Airway epithelial cell (primary cell): ENCODE results near the gene IRAK4. TPM values are rescaled to one million over a fixed set of nuclear protein-coding genes. Genes with fewer than 3 reads are reported as not detected.

Experiments used
- total RNA-seq: library from RNA; depleted of rRNA; stranded (reverse); fragments of >200 nt; gene quantifications from 2 replicates; pipeline ENCODE4 v1.2.3, GENCODE V29; 2015

IRAK4 gene
- 6.6 and 10.2 TPM in 2 replicates for total RNA-seq

GRCh38 chr12:43758728-43759563, at the start of gene IRAK4, which contains the start of gene PUS7L:
IRAK4 (plus strand) TSS chr12:43758951; CDS start chr12:43768112, 9,161 bp downstream.
PUS7L (minus strand) TSS chr12:43758790; CDS start chr12:43755245, 3,545 bp downstream.

GRCh38 chr12:43805860-43806736, 47.3 kb downstream of the IRAK4 start, which contains the start of gene TWF1:
TWF1 (minus strand) TSS chr12:43806317; CDS start chr12:43806245, 72 bp downstream.

DNA sequence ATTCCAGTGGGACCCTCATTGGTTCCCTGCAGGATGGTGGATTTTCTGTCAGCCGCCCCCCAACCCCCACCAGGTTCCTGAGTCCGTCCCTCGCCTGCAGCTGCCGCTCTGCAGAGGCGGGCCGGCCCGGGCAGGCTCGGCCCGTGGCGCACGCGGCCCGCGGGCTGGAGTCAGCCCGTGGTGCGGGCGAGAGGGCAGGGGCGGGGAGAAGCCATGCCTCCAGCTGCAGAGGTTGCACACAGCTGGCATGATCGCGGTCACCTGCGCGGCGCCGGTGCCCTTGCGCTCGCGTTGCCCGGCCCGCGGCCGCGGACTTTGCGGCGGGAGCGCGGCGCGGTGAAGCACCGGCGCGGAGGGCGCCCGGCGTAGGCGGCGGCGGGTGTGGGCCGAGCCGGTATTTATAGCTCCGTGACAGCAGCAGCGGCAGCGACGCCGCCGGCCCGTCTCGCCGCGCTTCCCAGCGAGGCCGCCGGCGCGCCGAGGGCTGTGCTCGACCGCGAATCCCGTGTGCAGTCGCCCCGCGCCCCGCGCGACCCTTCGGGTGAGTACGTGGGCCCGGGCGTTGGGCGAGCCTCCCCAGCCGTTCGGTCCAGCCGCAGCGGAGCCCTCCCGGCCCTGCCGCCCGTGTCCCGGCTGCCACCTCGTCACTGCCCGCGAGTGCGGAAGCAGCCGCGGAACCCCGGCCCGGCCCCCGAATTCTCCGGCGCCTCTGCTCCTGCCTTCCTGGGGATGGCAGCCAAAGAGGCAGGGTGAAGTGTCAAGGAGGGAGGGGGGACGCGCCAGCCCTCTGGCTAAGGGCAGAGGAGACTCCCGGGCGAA, 77.1 kb downstream of the IRAK4 start, which contains the start of gene TMEM117:
Gene TMEM117, plus strand, starts transcription at position 426 of the 819 bp plus-strand sequence.

Other genes starting within 250 kb of the IRAK4 start
- gene ADAMTS20, start 206.7 kb upstream of the IRAK4 start, total RNA-seq, result not detected in 2 replicates
- gene PUS7L, start 161 bp upstream of the IRAK4 start, total RNA-seq, result 7.6 and 12.0 TPM in 2 replicates
- gene TWF1, start 47.4 kb downstream of the IRAK4 start, total RNA-seq, result 93.0 and 126 TPM in 2 replicates
- 6.8 and 12.1 TPM in 2 replicates for gene TMEM117, start 77.1 kb downstream of the IRAK4 start, total RNA-seq